Measurements from ENCODE around the gene SCUBE3.

- TF ChIP-seq, protein P1, sequence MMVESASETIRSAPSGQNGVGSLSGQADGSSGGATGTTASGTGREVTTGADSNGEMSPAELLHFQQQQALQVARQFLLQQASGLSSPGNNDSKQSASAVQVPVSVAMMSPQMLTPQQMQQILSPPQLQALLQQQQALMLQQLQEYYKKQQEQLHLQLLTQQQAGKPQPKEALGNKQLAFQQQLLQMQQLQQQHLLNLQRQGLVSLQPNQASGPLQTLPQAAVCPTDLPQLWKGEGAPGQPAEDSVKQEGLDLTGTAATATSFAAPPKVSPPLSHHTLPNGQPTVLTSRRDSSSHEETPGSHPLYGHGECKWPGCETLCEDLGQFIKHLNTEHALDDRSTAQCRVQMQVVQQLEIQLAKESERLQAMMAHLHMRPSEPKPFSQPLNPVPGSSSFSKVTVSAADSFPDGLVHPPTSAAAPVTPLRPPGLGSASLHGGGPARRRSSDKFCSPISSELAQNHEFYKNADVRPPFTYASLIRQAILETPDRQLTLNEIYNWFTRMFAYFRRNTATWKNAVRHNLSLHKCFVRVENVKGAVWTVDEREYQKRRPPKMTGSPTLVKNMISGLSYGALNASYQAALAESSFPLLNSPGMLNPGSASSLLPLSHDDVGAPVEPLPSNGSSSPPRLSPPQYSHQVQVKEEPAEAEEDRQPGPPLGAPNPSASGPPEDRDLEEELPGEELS (CRISPR knock-in tag; IDR thresholded peaks at IDR 0.05; ENCODE audit: borderline replicate concordance) = no peak
- TF ChIP-seq YY1 (IDR thresholded peaks at IDR 0.05; ENCODE audit: borderline replicate concordance in 1 of 3, control insufficient read depth in 1 of 3, extremely low read depth in 1 of 3, insufficient read depth in 3 of 3, insufficient read length in 1 of 3, insufficient replicate concordance in 2 of 3, low read depth in 1 of 3, low read length in 2 of 3) (no peak), PATZ1 (CRISPR knock-in tag; IDR thresholded peaks at IDR 0.05; ENCODE audit: borderline replicate concordance) (no peak), ZFP36 (IDR thresholded peaks at IDR 0.05; ENCODE audit: low read depth, low read length, partially characterized antibody) (no peak), NCOA6 (IDR thresholded peaks at IDR 0.05) (no peak)
- TF ChIP-seq, protein P2, sequence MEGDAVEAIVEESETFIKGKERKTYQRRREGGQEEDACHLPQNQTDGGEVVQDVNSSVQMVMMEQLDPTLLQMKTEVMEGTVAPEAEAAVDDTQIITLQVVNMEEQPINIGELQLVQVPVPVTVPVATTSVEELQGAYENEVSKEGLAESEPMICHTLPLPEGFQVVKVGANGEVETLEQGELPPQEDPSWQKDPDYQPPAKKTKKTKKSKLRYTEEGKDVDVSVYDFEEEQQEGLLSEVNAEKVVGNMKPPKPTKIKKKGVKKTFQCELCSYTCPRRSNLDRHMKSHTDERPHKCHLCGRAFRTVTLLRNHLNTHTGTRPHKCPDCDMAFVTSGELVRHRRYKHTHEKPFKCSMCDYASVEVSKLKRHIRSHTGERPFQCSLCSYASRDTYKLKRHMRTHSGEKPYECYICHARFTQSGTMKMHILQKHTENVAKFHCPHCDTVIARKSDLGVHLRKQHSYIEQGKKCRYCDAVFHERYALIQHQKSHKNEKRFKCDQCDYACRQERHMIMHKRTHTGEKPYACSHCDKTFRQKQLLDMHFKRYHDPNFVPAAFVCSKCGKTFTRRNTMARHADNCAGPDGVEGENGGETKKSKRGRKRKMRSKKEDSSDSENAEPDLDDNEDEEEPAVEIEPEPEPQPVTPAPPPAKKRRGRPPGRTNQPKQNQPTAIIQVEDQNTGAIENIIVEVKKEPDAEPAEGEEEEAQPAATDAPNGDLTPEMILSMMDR (IDR thresholded peaks at IDR 0.05 in 2 of 3, conservative IDR thresholded peaks at IDR 0.05 in 1 of 3; ENCODE audit: insufficient read depth in 2 of 3, low read depth in 1 of 3, low read length in 3 of 3) = no peak
- TF ChIP-seq, protein P3, sequence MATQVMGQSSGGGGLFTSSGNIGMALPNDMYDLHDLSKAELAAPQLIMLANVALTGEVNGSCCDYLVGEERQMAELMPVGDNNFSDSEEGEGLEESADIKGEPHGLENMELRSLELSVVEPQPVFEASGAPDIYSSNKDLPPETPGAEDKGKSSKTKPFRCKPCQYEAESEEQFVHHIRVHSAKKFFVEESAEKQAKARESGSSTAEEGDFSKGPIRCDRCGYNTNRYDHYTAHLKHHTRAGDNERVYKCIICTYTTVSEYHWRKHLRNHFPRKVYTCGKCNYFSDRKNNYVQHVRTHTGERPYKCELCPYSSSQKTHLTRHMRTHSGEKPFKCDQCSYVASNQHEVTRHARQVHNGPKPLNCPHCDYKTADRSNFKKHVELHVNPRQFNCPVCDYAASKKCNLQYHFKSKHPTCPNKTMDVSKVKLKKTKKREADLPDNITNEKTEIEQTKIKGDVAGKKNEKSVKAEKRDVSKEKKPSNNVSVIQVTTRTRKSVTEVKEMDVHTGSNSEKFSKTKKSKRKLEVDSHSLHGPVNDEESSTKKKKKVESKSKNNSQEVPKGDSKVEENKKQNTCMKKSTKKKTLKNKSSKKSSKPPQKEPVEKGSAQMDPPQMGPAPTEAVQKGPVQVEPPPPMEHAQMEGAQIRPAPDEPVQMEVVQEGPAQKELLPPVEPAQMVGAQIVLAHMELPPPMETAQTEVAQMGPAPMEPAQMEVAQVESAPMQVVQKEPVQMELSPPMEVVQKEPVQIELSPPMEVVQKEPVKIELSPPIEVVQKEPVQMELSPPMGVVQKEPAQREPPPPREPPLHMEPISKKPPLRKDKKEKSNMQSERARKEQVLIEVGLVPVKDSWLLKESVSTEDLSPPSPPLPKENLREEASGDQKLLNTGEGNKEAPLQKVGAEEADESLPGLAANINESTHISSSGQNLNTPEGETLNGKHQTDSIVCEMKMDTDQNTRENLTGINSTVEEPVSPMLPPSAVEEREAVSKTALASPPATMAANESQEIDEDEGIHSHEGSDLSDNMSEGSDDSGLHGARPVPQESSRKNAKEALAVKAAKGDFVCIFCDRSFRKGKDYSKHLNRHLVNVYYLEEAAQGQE (IDR thresholded peaks at IDR 0.05; ENCODE audit: borderline replicate concordance) = no peak
- TF ChIP-seq, protein P3 (CRISPR knock-in tag; IDR thresholded peaks at IDR 0.05; ENCODE audit: low read depth) = no peak
- TF ChIP-seq, protein P4, sequence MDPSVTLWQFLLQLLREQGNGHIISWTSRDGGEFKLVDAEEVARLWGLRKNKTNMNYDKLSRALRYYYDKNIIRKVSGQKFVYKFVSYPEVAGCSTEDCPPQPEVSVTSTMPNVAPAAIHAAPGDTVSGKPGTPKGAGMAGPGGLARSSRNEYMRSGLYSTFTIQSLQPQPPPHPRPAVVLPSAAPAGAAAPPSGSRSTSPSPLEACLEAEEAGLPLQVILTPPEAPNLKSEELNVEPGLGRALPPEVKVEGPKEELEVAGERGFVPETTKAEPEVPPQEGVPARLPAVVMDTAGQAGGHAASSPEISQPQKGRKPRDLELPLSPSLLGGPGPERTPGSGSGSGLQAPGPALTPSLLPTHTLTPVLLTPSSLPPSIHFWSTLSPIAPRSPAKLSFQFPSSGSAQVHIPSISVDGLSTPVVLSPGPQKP (CRISPR knock-in tag; IDR thresholded peaks at IDR 0.05) = no peak
Observed at GRCh38 chr6:35273822-35274559, 60.2 kb downstream of the SCUBE3 start.
